Mesothelial cell of epicardium (in vitro differentiated cells): ENCODE measurements around the gene PITHD1. TPM values are rescaled to one million over a fixed set of nuclear protein-coding genes. Genes with fewer than 3 reads are reported as not detected.
A peak's percentile ranks its signal among the peaks of the same experiment; 100 is the strongest.
"Not testable (repeated sequence)": the region's sequence is repeated elsewhere in the genome, so short reads cannot be mapped to it uniquely, and the experiment has no call there.

ENCODE experiments used
- DNase-seq, 2 experiments: peaks; one replicate each; pipeline ENCODE4 v3.0.0; 2021; ENCODE audit warnings: low spot score in 2 of 2; ENCODE audit not compliant: unreplicated experiment in 2 of 2
- H3K27ac Mint-ChIP-seq: 2 replicates; pipeline ENCODE4 v1.8.0; 2021; ENCODE audit warnings: mixed read lengths
- H3K27me3 Mint-ChIP-seq: 2 replicates; pipeline ENCODE4 v1.8.0; 2021; ENCODE audit warnings: low read depth, mixed read lengths
- H3K36me3 Mint-ChIP-seq: 2 replicates; pipeline ENCODE4 v1.8.0; 2021; ENCODE audit warnings: mixed read lengths
- H3K4me1 Mint-ChIP-seq: 2 replicates; pipeline ENCODE4 v1.8.0; 2021; ENCODE audit warnings: mixed read lengths
- H3K4me3 Mint-ChIP-seq: 2 replicates; pipeline ENCODE4 v1.8.0; 2021; ENCODE audit warnings: mild to moderate bottlenecking, moderate library complexity, mixed read lengths
- H3K9me3 Mint-ChIP-seq: 2 replicates; pipeline ENCODE4 v1.8.0; 2021; ENCODE audit warnings: mixed read lengths
- total RNA-seq: library from RNA; stranded (reverse); gene quantifications from 3 replicates; pipeline ENCODE4 v1.2.1, GENCODE V29; 2021
- TF ChIP-seq, protein P1 (sequence below): fragments of 200-600 bp; sonication (generic); IDR thresholded peaks from one replicate; pipeline ENCODE4 v1.5.0; 2021; ENCODE audit warnings: antibody characterized with exemption; ENCODE audit not compliant: unreplicated experiment

PITHD1 gene
- total RNA-seq, 1 donor from 2014 or later, result 52.1 TPM

DNA sequence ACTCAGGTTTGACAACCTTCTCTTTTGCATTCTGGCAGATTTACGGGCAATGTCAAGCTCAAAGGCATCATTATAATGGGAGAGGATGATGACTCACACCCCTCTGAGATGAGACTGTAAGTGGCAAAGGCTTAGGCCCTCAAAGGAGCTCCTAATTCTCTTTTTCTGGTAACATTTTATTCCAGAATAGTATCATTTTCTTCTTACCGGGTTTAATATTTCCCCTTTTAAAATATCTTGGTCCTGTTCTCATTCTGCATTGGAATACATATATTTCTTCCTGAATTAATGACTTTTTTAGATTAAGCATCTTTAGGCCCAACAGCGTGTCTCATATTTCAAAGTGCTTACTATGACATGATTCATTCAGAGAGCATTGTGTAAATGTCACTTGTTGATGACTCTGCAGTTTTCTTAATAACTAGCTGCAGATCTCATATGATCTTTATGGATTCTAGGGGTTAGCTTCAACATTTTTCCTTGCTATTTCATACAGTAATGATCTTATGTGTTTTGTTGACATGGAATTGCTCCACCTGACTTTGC, 1.7 kb downstream of the PITHD1 start:
- H3K27ac Mint-ChIP-seq, result peak overlapping the region; percentile 77
- no peak for DNase-seq

DNA sequence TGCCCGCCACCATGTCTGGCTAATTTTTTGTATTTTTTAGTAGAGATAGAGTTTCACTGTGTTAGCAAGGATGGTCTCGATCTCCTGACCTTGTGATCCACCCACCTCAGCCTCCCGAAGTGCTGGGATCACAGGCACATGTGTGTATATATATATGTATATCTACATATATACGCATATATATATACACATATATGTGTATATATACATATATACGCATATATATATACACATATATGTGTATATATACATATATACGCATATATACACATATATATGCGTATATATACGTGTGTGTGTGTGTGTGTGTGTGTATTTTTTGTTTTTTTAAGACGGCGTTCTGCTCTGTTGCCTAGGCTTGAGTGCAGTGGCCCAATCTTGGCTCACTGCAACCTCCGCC, 4.9 kb downstream of the PITHD1 start:
- not testable (repeated sequence) for H3K9me3 Mint-ChIP-seq, H3K27ac Mint-ChIP-seq, H3K27me3 Mint-ChIP-seq, H3K4me3 Mint-ChIP-seq, DNase-seq
- Mint-ChIP-seq H3K36me3 (peaks cover 34% of the 10 kb centered on the region), H3K4me1 (peaks cover 13% of the 10 kb centered on the region)

More for the DNA sequence above, 1.7 kb downstream of the PITHD1 start:
- H3K36me3 Mint-ChIP-seq, result peaks cover 10% of the 10 kb centered on the region
- H3K9me3 Mint-ChIP-seq, result no peaks in the 10 kb centered on the region
- H3K4me1 Mint-ChIP-seq, result peaks cover 22% of the 10 kb centered on the region
- TF ChIP-seq, protein P1, sequence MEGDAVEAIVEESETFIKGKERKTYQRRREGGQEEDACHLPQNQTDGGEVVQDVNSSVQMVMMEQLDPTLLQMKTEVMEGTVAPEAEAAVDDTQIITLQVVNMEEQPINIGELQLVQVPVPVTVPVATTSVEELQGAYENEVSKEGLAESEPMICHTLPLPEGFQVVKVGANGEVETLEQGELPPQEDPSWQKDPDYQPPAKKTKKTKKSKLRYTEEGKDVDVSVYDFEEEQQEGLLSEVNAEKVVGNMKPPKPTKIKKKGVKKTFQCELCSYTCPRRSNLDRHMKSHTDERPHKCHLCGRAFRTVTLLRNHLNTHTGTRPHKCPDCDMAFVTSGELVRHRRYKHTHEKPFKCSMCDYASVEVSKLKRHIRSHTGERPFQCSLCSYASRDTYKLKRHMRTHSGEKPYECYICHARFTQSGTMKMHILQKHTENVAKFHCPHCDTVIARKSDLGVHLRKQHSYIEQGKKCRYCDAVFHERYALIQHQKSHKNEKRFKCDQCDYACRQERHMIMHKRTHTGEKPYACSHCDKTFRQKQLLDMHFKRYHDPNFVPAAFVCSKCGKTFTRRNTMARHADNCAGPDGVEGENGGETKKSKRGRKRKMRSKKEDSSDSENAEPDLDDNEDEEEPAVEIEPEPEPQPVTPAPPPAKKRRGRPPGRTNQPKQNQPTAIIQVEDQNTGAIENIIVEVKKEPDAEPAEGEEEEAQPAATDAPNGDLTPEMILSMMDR, result no peak
- peak overlapping the region; percentile 87 for H3K4me3 Mint-ChIP-seq
- no peaks in the 10 kb centered on the region for H3K27me3 Mint-ChIP-seq

DNA sequence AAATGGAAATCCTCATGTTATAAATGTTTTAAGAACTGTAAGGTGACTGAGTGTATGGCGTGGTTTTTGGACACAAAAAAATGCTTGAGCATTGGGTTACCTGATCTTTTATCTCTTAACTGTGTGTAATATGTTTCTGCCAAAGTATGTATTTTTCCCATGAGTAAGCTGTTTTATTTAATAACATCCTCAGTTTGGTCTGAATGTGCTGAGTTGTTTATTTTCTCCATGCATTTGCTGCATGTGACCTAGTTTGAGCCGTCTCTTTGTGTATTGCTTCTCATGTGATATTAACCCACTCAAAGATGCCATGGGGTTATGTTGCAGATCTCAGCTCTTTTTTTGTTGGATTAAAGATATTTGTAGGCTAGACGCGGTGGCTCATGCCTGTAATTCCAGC, 6.6 kb downstream of the PITHD1 start:
- H3K27ac Mint-ChIP-seq, result no peak overlapping the region
- no peak overlapping the region for H3K4me3 Mint-ChIP-seq
- TF ChIP-seq, protein P1, result no peak
- DNase-seq, result no peak
- H3K36me3 Mint-ChIP-seq, result peaks cover 35% of the 10 kb centered on the region
- H3K27me3 Mint-ChIP-seq, result no peaks in the 10 kb centered on the region
- no peaks in the 10 kb centered on the region for H3K9me3 Mint-ChIP-seq
- H3K4me1 Mint-ChIP-seq, result peaks cover 5% of the 10 kb centered on the region

DNA sequence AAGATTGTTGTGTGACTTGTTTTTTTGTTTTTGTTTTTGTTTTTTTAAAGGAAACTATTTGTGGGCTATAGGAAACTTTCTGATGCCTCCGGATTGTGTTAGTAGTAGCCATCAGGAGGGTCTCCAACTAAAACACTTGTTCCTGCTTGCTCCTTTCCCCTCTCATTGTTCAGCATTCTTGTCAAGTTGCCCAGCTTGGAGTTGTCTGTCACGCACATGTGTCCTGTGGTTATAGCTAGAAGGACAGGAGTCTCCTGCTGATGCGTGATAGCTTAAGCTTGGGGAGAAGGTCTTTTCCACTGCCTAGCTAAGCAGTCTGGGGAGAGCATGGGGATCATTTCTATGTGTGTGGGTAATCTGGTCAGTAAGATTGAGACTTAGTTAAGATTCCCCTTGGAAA, 9.5 kb downstream of the PITHD1 start:
- TF ChIP-seq, protein P1, result no peak
- Mint-ChIP-seq H3K4me1 (peaks cover 20% of the 10 kb centered on the region), H3K27me3 (no peaks in the 10 kb centered on the region), H3K4me3 (no peak overlapping the region), H3K9me3 (no peaks in the 10 kb centered on the region), H3K36me3 (peaks cover 30% of the 10 kb centered on the region), H3K27ac (no peak overlapping the region)
- no peak for DNase-seq

DNA sequence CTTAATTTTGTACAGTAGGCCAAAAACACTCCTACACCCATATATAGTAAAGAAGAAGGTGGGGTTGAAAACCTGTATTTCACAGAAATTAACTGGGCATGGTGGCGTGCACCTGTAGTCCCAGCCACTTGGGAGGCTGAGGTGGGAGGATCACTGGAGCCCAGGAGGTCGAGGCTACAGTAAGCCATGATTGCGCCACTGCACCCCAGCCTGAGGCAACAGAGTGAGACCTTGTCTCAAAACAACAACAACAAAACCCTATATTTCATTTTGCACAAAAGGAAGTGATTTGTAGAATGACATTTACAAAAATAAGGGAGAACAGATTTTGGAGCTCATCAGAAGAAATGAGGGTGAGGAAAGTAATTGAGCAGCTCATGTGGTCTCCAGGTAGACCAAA, 10.5 kb downstream of the PITHD1 start:
- no peak for DNase-seq
- TF ChIP-seq, protein P1, result no peak
- Mint-ChIP-seq H3K4me3 (no peak overlapping the region), H3K27ac (no peak overlapping the region), H3K27me3 (no peaks in the 10 kb centered on the region), H3K4me1 (peaks cover 20% of the 10 kb centered on the region), H3K9me3 (no peaks in the 10 kb centered on the region), H3K36me3 (peaks cover 30% of the 10 kb centered on the region)

DNA sequence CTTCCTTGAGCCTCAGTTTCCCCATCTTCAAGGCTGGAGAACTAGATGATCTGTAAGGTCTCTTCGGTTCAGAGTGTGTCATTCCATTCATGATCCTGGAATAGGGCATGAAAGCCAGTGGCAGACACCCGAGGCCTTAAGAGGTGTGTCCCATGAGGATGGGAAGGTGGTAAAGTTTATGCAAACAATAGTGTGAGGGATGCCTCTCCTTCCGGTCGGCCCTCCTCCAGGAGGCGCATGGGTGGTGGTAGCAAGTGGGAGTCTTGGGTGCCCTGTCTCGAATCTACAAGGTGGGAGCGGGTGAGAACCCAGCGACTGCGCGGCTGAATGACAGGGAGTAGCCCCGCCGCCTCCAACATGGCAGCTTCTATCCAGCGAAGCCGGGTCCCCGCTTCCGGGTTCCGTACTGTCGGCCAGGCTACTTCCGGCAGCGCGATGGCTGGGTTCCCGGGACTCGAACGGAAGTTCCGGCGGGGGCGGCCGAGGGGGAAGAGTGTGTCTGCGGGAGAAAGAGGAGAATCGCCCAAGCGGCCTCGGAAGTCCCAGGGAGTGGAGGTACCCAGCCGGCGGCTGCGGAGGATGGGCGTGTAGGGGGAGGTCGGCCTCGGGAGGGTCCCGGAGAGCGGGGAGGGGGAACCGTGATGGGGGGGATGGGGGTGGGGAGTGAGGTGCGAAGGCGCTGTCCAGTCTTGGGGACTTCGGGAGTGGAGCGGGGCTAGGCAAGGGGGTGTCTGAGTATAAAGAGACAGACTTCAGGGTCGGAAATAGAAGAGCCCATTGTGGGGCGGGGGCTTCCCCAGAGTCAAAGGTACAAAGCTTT, 12.7 kb downstream of the PITHD1 start, which contains the start of gene LYPLA2:
LYPLA2 (plus strand) TSS at position 450 of the 820 bp plus-strand sequence. CDS start 1,538 bp downstream, outside the sequence.
- Mint-ChIP-seq H3K9me3 (no peaks in the 10 kb centered on the region), H3K27ac (peak within 1 kb of the TSS; percentile 96), H3K27me3 (no peaks in the 10 kb centered on the region), H3K4me3 (peak within 1 kb of the TSS; percentile 99), H3K36me3 (peaks cover 23% of the 10 kb centered on the region), H3K4me1 (peaks cover 20% of the 10 kb centered on the region)
- TF ChIP-seq, protein P1, result no peak
- DNase-seq, result peak; percentile 82 to 92
